ENCODE measurements around the gene IQSEC3. TPM values are rescaled to one million over a fixed set of nuclear protein-coding genes. Genes with fewer than 3 reads are reported as not detected.

IQSEC3 gene
- polyA plus RNA-seq, 3 donors = 8.0 to 15.3 (median 10.4) TPM

GRCh38 chr12:202081-202731 lies 135.6 kb downstream of the IQSEC3 start:
- DNase-seq (ENCODE audit: extremely low read depth in 1 of 11, low read depth in 9 of 11, low spot score in 4 of 11) = no peak

DNA sequence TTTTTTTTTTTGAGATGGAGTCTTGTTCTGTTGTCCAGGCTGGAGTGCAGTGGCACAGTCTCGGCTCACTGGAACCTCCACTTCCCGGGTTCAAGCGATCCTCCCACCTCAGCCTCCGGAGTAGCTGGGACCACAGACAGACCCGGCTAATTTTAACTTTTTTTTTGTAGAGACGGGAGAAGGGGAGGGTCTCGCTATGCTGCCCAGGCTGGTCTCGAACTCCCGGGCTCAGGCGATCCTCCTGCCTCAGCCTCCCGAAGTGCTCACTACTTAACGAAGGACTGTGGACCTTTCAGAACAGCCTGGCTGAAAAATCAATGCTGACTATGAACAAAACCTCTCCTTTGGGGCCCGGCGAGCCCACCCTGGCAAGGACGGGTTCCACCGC lies 136.5 kb downstream of the IQSEC3 start:
- DNase-seq (ENCODE audit: extremely low read depth in 1 of 11, low read depth in 9 of 11, low spot score in 4 of 11) = no peak

DNA sequence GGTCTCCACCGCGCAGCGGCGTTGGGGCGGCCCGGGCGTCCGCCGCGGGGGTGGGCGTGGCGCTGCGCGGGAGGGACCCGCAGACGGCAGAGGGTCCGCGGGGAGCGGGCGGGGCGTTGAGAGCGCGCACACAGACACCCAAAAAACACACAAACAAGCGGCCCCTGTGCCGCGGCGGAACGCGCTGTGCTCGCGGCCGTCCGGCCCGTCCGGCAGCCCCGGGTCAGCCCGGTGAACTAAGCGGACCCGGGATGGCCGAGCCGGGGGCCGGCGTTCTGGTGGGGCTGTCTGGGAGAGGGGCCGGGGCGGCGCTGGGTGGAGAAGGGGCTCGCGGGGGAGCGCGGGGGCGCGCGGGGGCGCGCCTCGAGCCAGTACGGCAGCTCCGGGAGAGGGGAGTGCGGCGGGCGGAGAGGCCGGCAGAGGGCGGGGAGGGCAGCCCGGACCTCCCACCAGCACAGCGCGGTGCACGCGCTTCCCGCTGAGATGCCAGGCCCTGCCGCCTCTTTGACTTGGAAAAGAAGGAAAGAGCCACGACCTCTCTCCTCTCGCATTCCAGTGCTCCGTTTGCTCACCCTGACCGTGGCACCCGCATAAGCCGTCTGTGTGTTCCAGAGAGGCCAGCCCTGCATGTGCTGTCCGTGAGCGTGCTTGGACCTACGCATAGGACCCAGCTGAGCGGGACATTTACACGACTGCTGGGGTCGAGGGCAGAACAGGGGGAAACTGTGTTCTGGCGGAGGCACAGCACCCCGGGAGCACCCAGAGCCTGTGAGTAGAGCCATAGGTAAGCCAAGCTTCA lies 137.1 kb downstream of the IQSEC3 start:
- DNase-seq (ENCODE audit: extremely low read depth in 1 of 11, low read depth in 9 of 11, low spot score in 4 of 11) = no peak

- no peak for DNase-seq (ENCODE audit: extremely low read depth in 1 of 11, low read depth in 9 of 11, low spot score in 4 of 11)
Measured at GRCh38 chr12:204261-204678, 137.7 kb downstream of the IQSEC3 start.

DNA sequence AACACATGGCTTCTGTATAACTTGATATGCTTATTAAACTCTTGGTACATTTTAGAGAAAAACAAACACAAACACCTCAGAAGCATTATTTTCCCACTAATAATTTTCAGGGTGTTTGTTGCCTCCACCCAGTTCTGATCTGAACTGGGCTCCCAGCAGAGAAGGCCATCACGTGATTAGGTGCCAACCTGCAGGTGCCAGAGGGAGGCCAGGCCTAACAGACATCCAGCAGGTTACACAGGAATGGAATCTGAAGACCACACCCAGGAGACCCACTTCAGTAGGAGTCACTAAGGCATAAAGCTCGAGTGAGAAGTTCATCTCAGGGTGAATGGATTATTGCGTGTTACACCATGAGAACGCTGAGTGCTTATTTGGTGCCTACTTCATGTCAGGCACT lies 138.5 kb downstream of the IQSEC3 start:
- no peak for DNase-seq (ENCODE audit: extremely low read depth in 1 of 11, low read depth in 9 of 11, low spot score in 4 of 11)

DNA sequence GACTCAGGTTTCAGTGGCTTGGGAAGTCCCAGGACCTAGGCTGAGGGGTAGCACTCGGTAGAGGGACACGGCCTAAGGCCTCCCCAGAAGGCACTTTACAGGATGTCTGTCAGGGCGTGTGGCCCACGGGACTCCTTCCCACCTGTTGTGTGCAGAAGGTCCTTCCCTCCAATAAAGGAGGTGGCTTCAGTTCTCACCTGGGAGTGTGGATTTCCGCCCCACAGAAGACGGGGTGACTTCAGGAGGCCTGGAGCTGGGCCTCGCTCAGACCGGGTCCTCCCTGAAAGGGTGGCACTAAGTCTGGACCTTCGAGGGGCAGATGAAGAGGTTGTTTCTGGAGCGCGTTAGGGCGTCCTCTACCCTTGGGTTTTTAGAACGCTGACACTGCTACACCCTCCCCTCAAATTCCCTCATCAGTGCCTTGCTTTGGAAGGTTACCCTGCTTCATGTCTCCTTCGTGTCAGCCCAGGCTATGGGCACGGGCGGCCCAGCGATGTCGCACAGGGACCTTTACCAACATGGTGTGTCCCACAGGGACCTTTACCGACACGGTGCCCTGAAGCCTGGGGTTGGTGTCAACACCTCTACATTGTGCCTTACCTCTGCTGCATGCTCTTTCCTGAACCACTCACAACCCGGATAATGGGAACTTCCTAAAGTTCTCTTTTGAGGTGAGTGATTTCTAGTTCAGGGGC lies 140.3 kb downstream of the IQSEC3 start:
- no peak for DNase-seq (ENCODE audit: extremely low read depth in 1 of 11, low read depth in 9 of 11, low spot score in 4 of 11)

GRCh38 chr12:207804-208203 lies 141.2 kb downstream of the IQSEC3 start:
- DNase-seq (ENCODE audit: extremely low read depth in 1 of 11, low read depth in 9 of 11, low spot score in 4 of 11) = no peak

DNA sequence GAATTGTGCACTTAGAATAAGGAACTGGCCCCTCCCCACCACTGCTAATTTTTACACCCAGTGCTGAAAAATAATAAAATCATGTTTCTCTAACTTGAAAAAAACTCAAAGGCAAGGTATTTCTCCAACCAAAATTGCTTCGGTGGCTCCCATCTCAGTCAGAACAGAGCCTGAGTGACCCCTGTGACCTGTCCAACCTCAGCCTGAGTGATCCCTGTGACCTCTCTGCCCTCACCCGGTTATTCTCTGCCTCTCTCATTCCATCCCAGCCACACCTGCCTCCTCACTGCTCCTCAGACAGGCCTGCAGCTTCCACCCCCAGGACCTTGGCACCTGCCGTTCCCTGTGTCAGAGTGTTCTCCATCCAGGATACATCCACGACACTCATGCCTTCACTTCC lies 142.2 kb downstream of the IQSEC3 start:
- no peak for DNase-seq (ENCODE audit: extremely low read depth in 1 of 11, low read depth in 9 of 11, low spot score in 4 of 11)

- DNase-seq (ENCODE audit: extremely low read depth in 1 of 11, low read depth in 9 of 11, low spot score in 4 of 11) = no peak
Measured at GRCh38 chr12:209246-209645, 142.7 kb downstream of the IQSEC3 start.

GRCh38 chr12:209851-210250 lies 143.3 kb downstream of the IQSEC3 start:
- no peak for DNase-seq (ENCODE audit: extremely low read depth in 1 of 11, low read depth in 9 of 11, low spot score in 4 of 11)

- no peak for DNase-seq (ENCODE audit: extremely low read depth in 1 of 11, low read depth in 9 of 11, low spot score in 4 of 11)
Measured at GRCh38 chr12:210277-211141, 143.9 kb downstream of the IQSEC3 start.

GRCh38 chr12:211142-211465 lies 144.5 kb downstream of the IQSEC3 start:
- no peak for DNase-seq (ENCODE audit: extremely low read depth in 1 of 11, low read depth in 9 of 11, low spot score in 4 of 11)

DNA sequence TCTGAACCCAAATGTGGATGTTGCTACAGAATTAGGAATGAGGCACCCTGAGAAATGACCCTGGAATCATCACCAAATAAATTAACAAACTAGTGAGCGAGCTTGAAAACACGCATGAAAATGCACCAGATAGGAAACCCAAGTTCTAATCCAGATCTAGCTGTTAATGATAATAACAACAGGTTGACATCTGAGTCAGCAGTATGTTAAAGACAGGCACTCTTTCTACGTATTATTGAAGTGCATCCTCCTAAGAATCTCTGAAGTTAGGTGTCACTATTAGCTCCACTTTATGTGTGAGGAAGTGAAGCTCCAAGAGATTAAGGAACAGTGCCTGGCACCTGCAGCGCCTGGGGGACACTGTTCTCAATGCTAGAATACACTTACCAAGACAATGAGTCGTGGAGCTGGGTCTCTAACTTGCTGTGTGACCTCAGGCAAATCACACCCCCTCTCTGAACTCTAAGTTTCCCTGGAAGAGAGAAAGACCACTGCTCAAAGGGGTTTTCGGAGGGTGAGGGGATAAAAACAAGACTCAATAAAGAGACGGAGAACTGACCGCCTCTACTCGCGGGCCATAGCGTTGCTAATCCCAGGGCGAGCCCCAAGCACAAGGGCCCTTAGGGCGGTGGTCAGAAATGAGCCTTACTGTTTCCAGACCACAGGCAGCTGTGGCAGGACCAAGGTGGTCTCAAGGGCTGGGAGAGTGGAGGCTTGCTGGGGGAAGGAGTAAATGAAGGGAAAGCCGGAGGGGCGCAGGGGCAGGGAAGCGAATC lies 145.3 kb downstream of the IQSEC3 start:
- DNase-seq (ENCODE audit: extremely low read depth in 1 of 11, low read depth in 9 of 11, low spot score in 4 of 11) = no peak

GRCh38 chr12:212415-212714 lies 145.8 kb downstream of the IQSEC3 start:
- DNase-seq (ENCODE audit: extremely low read depth in 1 of 11, low read depth in 9 of 11, low spot score in 4 of 11) = no peak

DNA sequence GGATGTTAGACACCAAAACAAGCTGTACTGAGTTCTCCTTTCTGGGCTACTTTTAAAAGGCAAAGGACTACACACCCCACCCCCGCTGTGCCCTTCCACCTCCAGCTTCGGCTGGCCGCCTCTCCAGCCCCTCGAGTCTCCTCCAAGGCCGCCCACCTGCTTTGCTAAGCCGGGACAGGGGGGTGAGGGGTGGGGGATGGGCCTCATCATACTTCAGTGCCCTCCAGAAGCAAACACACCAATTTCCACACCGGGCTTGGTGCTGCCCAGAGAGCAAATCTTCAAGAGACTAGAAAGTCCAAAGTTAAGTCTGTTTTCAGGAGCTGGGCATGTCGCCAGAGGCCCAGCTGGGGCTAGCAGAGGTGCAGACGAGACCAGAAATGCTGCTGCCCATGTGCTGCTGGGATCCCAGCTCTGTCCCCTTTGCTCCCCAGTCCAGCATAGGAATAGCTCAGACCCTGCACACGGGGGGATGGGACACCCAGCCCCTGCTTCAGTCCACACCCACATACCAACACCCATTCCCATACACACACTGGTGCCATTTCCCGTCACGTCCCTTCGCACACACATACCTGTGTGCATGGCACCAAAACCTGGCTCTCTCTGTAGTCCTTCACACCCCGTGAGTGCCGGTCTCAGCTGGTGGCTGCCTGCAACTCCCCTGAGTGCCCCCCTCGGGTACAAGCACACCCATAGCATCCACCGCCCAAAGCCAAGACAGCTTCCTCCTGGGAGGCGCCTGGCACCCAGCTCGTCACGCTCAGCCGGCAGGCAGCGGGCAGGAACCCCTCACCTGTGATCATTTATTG lies 146.4 kb downstream of the IQSEC3 start:
- peak in 4 of 11 donors; percentile 52 to 71 (median 66) for DNase-seq (ENCODE audit: extremely low read depth in 1 of 11, low read depth in 9 of 11, low spot score in 4 of 11)

GRCh38 chr12:213527-213932 lies 147.0 kb downstream of the IQSEC3 start:
- no peak for DNase-seq (ENCODE audit: extremely low read depth in 1 of 11, low read depth in 9 of 11, low spot score in 4 of 11)

DNA sequence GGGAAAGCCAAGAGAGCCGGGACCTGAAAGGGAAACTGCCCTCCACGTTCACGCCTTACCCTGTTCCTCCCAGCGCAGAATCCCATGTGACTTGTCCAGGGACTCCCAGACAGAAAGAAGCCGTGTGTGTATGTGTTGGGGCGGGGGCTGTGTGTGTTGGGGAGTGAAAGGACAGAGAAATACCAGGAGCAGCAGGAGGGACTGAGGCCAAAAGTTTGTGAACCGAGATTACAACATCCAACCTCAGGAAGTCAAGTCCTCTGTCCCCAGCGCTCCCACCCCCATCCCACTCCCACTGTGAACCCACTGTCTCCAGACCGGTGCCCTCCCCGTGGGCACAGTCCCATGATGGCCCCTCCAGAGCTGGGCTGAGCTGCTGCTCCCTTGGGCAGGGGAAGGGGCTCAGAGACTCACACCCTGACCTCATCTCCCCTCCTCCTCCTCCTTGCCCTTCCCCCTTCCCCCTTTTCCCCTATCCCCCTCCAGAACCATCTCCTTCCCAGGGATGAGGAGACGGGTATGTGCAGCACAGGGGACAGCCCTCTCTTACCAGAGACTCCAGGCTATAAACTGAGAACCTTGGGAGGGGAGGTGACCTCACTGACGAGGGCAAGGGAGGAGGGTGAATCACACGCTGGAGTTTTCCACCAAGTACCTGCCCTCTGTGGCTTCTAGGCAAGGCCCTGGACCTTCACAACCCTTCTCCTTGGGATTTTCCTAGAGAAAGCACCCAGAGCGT lies 147.6 kb downstream of the IQSEC3 start, which contains the start of gene SLC6A12:
Gene SLC6A12, minus strand, starts transcription at position 155 of the 739 bp plus-strand sequence. CDS start 4,171 bp downstream, outside the sequence.
- DNase-seq (ENCODE audit: extremely low read depth in 1 of 11, low read depth in 9 of 11, low spot score in 4 of 11) = no peak

Measured in renal cortex interstitium (tissue), 11 donors.